ENCODE measurements around the gene LHX6. TPM values are rescaled to one million over a fixed set of nuclear protein-coding genes. Genes with fewer than 3 reads are reported as not detected.

Gene LHX6
- total RNA-seq, 2 experiments from 2014 or later = not detected

- Mint-ChIP-seq H3K36me3 (ENCODE audit: low read depth) (no peaks in the 10 kb centered on the region), H3K9me3 (no peaks in the 10 kb centered on the region), H3K4me1 (no peaks in the 10 kb centered on the region), H3K27ac (no peak overlapping the region), H3K4me3 (no peak overlapping the region), H3K27me3 (peaks cover 2% of the 10 kb centered on the region)
- no peak for DNase-seq
- ChIA-PET POLR2A (no interaction called here), CTCF (interaction anchor here (1.1 kb wide), 1 partner anchor 18 kb away, joined by 3 read pairs; no protein-coding TSS in a partner anchor)
Observed at GRCh38 chr9:122205176-122205575, 23.6 kb downstream of the LHX6 start.

DNA sequence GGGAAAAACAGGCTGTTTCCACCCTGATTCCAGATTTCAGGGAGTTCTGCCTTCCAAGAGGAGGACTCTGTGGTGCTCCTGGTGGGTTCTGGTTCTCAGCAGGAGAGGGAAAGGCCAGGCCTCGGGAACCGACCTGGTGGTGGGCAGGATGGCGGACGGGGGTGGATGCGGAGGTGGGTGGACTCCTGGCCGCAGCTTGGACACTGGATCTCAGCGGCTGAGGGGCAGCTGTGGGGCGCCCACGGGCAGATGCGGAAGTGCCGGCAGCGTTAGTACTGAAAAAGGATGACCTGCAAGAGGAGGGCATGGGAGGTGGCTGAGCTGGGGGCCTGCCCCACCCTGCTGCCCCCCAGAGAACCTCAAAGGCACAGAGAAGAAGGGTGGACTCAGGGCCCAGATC, 24.3 kb downstream of the LHX6 start:
- H3K36me3 Mint-ChIP-seq (ENCODE audit: low read depth) = no peaks in the 10 kb centered on the region
- H3K4me1 Mint-ChIP-seq = no peaks in the 10 kb centered on the region
- H3K4me3 Mint-ChIP-seq = no peak overlapping the region
- H3K27me3 Mint-ChIP-seq = no peaks in the 10 kb centered on the region
- POLR2A ChIA-PET = no interaction called here
- CTCF ChIA-PET = interaction anchor here (1.1 kb wide), 1 partner anchor 17 kb away, joined by 3 read pairs; no protein-coding TSS in a partner anchor
- no peak overlapping the region for H3K27ac Mint-ChIP-seq
- no peaks in the 10 kb centered on the region for H3K9me3 Mint-ChIP-seq
- no peak for DNase-seq

GRCh38 chr9:122204055-122204454, 24.7 kb downstream of the LHX6 start:
- H3K27me3 Mint-ChIP-seq = no peaks in the 10 kb centered on the region
- no peaks in the 10 kb centered on the region for H3K36me3 Mint-ChIP-seq (ENCODE audit: low read depth)
- no peaks in the 10 kb centered on the region for H3K9me3 Mint-ChIP-seq
- ChIA-PET POLR2A (no interaction called here), CTCF (interaction anchor here (0.6 to 1.1 kb wide), 2 partner anchors 17 to 37 kb away, joined by 3 read pairs; no protein-coding TSS in a partner anchor)
- no peak overlapping the region for H3K27ac Mint-ChIP-seq
- no peak for DNase-seq
- no peaks in the 10 kb centered on the region for H3K4me1 Mint-ChIP-seq
- no peak overlapping the region for H3K4me3 Mint-ChIP-seq

DNA sequence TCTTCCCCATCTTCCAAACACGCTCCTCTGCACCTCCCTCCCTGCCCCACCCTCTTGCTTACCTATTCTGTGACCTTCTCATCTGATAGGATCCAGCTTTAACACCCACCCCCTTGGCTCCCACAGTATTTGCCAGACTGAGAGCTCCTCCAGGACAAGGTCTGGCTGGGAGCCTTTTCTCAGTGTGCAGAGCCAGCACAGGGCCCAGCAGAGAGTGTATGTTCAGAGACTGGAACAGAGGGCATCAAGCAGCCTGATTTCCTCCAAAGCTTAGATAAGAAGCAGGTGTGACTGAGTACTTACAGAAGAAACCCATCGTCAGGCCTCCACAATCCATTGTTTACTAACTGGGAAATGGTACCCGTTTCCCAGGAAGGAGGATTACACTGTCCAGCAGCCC, 26.6 kb downstream of the LHX6 start:
- ChIA-PET POLR2A (no interaction called here), CTCF (no interaction called here)
- DNase-seq = no peak
- Mint-ChIP-seq H3K27me3 (no peaks in the 10 kb centered on the region), H3K27ac (no peak overlapping the region), H3K4me1 (no peaks in the 10 kb centered on the region), H3K9me3 (no peaks in the 10 kb centered on the region), H3K4me3 (no peak overlapping the region), H3K36me3 (ENCODE audit: low read depth) (no peaks in the 10 kb centered on the region)

DNA sequence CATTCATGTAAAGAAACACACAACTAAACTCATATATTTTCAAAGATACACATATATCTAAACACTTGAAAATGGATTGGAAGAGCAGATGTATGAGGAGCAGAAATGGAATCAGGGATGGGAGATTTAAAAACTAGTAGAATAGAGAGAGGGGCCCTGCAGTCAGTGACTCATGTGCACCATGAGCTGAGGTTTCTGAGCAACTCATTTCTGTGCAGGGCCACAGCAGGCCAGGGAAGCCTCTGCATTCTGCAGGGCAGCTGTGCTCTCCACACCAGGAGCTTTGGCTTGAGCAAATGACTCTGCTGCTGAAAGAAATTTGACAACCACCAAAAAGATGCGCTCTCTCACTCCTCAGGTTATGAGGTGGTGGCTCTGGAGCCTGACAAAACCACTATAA, 27.1 kb downstream of the LHX6 start:
- ChIA-PET POLR2A (no interaction called here), CTCF (no interaction called here)
- no peaks in the 10 kb centered on the region for H3K27me3 Mint-ChIP-seq
- no peak for DNase-seq
- no peaks in the 10 kb centered on the region for H3K36me3 Mint-ChIP-seq (ENCODE audit: low read depth)
- no peaks in the 10 kb centered on the region for H3K9me3 Mint-ChIP-seq
- H3K4me3 Mint-ChIP-seq = no peak overlapping the region
- no peak overlapping the region for H3K27ac Mint-ChIP-seq
- H3K4me1 Mint-ChIP-seq = no peaks in the 10 kb centered on the region

DNA sequence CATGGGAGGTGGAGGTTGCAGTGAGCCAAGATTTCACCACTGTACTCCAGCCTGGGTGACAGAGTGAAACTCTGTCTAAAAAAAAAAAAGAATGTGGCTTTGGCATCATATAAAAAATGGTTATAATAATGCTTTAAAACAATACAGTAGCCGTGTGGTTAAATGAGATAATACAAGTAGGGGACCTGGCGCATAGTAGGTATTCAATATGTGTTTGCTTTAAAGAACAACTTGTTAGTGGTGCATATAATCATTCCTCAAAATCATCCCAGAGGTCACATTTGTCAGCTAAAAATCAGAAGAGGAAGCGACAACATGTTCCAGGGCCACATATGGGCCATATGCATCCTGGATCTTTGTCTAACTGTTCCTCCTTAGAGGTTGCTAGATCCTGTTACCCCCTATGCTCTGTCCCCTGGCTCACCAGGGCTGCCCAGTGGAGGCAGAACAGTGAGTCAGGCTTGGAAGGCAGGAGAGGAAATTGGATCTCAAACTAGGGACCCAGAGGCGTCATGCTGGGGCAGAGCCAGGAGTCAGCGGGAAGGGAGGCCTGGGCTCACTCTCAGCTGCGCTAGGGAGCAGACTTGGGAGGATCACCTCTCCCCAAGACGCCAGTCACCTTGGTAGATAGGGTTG, 27.7 kb downstream of the LHX6 start:
- no peak for DNase-seq
- Mint-ChIP-seq H3K4me3 (no peak overlapping the region), H3K27me3 (no peaks in the 10 kb centered on the region), H3K9me3 (no peaks in the 10 kb centered on the region), H3K4me1 (no peaks in the 10 kb centered on the region), H3K27ac (no peak overlapping the region), H3K36me3 (ENCODE audit: low read depth) (no peaks in the 10 kb centered on the region)
- ChIA-PET POLR2A (no interaction called here), CTCF (no interaction called here)

DNA sequence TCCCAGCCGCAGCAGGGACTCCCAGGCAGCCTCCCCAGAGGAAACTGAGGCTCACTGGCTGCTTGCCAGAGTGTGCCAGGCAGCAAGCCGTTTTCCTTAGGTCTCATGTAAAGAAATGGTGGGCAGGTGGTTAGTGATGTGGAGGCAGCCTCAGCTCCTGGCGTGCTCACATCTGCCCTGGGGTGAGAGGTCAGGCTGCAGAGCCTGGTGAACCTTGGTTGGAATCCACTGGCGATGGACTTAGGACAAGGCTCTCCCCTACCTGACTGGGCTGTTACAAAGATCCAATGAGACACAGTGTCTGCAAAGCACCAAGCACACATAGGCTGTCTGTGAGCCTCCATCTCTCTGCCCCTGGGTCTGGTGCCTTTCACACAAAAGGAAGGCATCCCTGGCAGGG, 30.9 kb downstream of the LHX6 start:
- H3K4me3 Mint-ChIP-seq = no peak overlapping the region
- no peaks in the 10 kb centered on the region for H3K36me3 Mint-ChIP-seq (ENCODE audit: low read depth)
- DNase-seq = no peak
- no peaks in the 10 kb centered on the region for H3K9me3 Mint-ChIP-seq
- POLR2A ChIA-PET = no interaction called here
- no peaks in the 10 kb centered on the region for H3K4me1 Mint-ChIP-seq
- peaks cover 2% of the 10 kb centered on the region for H3K27me3 Mint-ChIP-seq
- CTCF ChIA-PET = interaction anchor here (0.9 kb wide), 1 partner anchor 73 kb away, joined by 4 read pairs; no protein-coding TSS in a partner anchor
- no peak overlapping the region for H3K27ac Mint-ChIP-seq

DNA sequence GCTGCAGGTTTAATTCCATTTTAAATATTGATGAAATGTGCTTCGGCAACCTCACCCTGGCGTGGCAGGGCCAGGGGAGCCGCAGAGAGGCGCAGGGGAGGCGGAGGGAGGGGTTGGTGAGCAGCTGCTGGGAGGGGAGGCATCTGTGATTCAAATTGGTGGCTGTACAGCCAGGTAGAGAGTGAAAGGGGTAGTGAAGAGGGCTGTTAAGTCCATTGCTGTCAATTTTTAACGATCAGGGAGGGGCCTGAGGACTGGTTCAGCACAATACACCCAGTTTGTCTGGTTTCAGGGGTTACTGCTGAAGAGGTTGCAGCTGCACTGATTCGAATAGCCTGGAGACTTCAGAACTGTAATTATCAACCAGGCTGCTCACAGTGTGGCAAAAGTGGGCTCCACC, 31.3 kb downstream of the LHX6 start:
- ChIA-PET POLR2A (no interaction called here), CTCF (interaction anchor here (0.9 kb wide), 1 partner anchor 73 kb away, joined by 4 read pairs; no protein-coding TSS in a partner anchor)
- no peak overlapping the region for H3K4me3 Mint-ChIP-seq
- no peaks in the 10 kb centered on the region for H3K9me3 Mint-ChIP-seq
- DNase-seq = no peak
- H3K36me3 Mint-ChIP-seq (ENCODE audit: low read depth) = no peaks in the 10 kb centered on the region
- no peaks in the 10 kb centered on the region for H3K4me1 Mint-ChIP-seq
- H3K27me3 Mint-ChIP-seq = peaks cover 2% of the 10 kb centered on the region
- H3K27ac Mint-ChIP-seq = no peak overlapping the region

- no peaks in the 10 kb centered on the region for H3K9me3 Mint-ChIP-seq
- H3K27ac Mint-ChIP-seq = no peak overlapping the region
- DNase-seq = no peak
- ChIA-PET POLR2A (no interaction called here), CTCF (no interaction called here)
- no peak overlapping the region for H3K4me3 Mint-ChIP-seq
- H3K36me3 Mint-ChIP-seq (ENCODE audit: low read depth) = no peaks in the 10 kb centered on the region
- no peaks in the 10 kb centered on the region for H3K4me1 Mint-ChIP-seq
- H3K27me3 Mint-ChIP-seq = peaks cover 2% of the 10 kb centered on the region
Observed at GRCh38 chr9:122195875-122196274, 32.9 kb downstream of the LHX6 start.

DNA sequence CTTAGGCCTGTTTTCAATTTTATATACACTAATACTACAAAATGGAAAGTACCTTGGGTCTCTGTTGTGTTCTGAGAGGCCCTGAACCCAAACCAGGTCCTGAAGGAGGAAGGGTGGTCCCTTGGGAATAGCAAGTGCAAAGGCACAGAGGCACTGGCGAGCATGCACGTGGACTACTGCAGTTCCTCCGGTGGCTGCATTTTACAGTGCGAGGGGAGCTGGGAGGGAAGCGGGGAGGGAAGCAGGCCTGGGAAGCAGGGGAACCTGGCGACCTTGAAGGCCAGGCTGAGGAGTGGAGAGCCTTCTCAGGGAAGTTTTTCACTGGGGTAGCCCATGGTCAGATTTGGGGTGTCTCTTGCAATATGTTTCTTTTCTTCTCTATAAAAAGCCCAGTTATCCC, 35.1 kb downstream of the LHX6 start:
- ChIA-PET POLR2A (no interaction called here), CTCF (no interaction called here)
- Mint-ChIP-seq H3K36me3 (ENCODE audit: low read depth) (no peaks in the 10 kb centered on the region), H3K4me3 (no peak overlapping the region), H3K27ac (no peak overlapping the region), H3K9me3 (no peaks in the 10 kb centered on the region), H3K27me3 (peaks cover 2% of the 10 kb centered on the region), H3K4me1 (no peaks in the 10 kb centered on the region)
- DNase-seq = no peak

GRCh38 chr9:122192914-122193525, 35.7 kb downstream of the LHX6 start:
- Mint-ChIP-seq H3K4me3 (no peak overlapping the region), H3K4me1 (no peaks in the 10 kb centered on the region), H3K27ac (no peak overlapping the region), H3K9me3 (no peaks in the 10 kb centered on the region), H3K27me3 (peaks cover 2% of the 10 kb centered on the region), H3K36me3 (ENCODE audit: low read depth) (no peaks in the 10 kb centered on the region)
- DNase-seq = no peak
- CTCF ChIA-PET = interaction anchor here (0.5 kb wide), 1 partner anchor 551 kb away, joined by 3 read pairs; no protein-coding TSS in a partner anchor
- POLR2A ChIA-PET = no interaction called here

GRCh38 chr9:122192261-122192875, 36.4 kb downstream of the LHX6 start:
- Mint-ChIP-seq H3K27me3 (peaks cover 2% of the 10 kb centered on the region), H3K36me3 (ENCODE audit: low read depth) (no peaks in the 10 kb centered on the region), H3K9me3 (no peaks in the 10 kb centered on the region), H3K27ac (no peak overlapping the region), H3K4me3 (no peak overlapping the region), H3K4me1 (no peaks in the 10 kb centered on the region)
- POLR2A ChIA-PET = no interaction called here
- CTCF ChIA-PET = interaction anchor here (0.5 kb wide), 1 partner anchor 550 kb away, joined by 3 read pairs; no protein-coding TSS in a partner anchor
- no peak for DNase-seq

- Mint-ChIP-seq H3K4me3 (no peak overlapping the region), H3K36me3 (ENCODE audit: low read depth) (no peaks in the 10 kb centered on the region), H3K4me1 (no peaks in the 10 kb centered on the region), H3K27ac (no peak overlapping the region), H3K9me3 (no peaks in the 10 kb centered on the region), H3K27me3 (peaks cover 2% of the 10 kb centered on the region)
- no peak for DNase-seq
- ChIA-PET CTCF (no interaction called here), POLR2A (no interaction called here)
Observed at GRCh38 chr9:122191584-122191983, 37.2 kb downstream of the LHX6 start.

Measured in activated CD4-positive, alpha-beta T cell treated with anti-CD3 and anti-CD28 coated beads, Interleukin-2, amount 10 ng/mL, durations not matched to agents 7 days and 5 days (primary cell).